Endothelial cell (in vitro differentiated cells): ENCODE results near the gene TBC1D7. TPM values are rescaled to one million over a fixed set of nuclear protein-coding genes. Genes with fewer than 3 reads are reported as not detected.
"Not testable (repeated sequence)": the region's sequence is repeated elsewhere in the genome, so short reads cannot be mapped to it uniquely, and the experiment has no call there.

Experiments used
- DNase-seq: peaks from one replicate; pipeline ENCODE4 v3.0.0; 2021; ENCODE audit warnings: low spot score
- H3K27ac Mint-ChIP-seq: one replicate; pipeline ENCODE4 v1.8.0; 2021; ENCODE audit warnings: mixed read lengths, inconsistent platforms; ENCODE audit not compliant: unreplicated experiment
- H3K27me3 Mint-ChIP-seq: one replicate; pipeline ENCODE4 v1.8.0; 2021; ENCODE audit warnings: mild to moderate bottlenecking, moderate library complexity, mixed read lengths, inconsistent platforms; ENCODE audit not compliant: unreplicated experiment
- H3K36me3 Mint-ChIP-seq: one replicate; pipeline ENCODE4 v1.8.0; 2021; ENCODE audit warnings: mild to moderate bottlenecking, low read depth, mixed read lengths, inconsistent platforms; ENCODE audit not compliant: unreplicated experiment
- H3K4me1 Mint-ChIP-seq: one replicate; pipeline ENCODE4 v1.8.0; 2021; ENCODE audit warnings: mild to moderate bottlenecking, mixed read lengths, inconsistent platforms; ENCODE audit not compliant: unreplicated experiment
- H3K4me3 Mint-ChIP-seq: one replicate; pipeline ENCODE4 v1.8.0; 2021; ENCODE audit warnings: mild to moderate bottlenecking, mixed read lengths, inconsistent platforms; ENCODE audit not compliant: unreplicated experiment
- H3K9me3 Mint-ChIP-seq: one replicate; pipeline ENCODE4 v1.8.0; 2021; ENCODE audit warnings: mixed read lengths, inconsistent platforms; ENCODE audit not compliant: unreplicated experiment
- total RNA-seq: library from RNA; stranded (reverse); fragmentation: NEBNext Ultra II Directional; extraction: Animal tissue kit (Norgen Biotek cat#: 25700); gene quantifications from one replicate; pipeline ENCODE4 v1.2.1, GENCODE V29; 2021; ENCODE audit not compliant: unreplicated experiment
- TF ChIP-seq, protein P1 (sequence below): fragments of 200-600 bp; sonication (generic); IDR thresholded peaks from one replicate; pipeline ENCODE4 v1.5.0; 2021; ENCODE audit warnings: antibody characterized with exemption; ENCODE audit not compliant: unreplicated experiment

The TBC1D7 gene
- total RNA-seq, 1 donor from 2014 or later, result 40.4 TPM

DNA sequence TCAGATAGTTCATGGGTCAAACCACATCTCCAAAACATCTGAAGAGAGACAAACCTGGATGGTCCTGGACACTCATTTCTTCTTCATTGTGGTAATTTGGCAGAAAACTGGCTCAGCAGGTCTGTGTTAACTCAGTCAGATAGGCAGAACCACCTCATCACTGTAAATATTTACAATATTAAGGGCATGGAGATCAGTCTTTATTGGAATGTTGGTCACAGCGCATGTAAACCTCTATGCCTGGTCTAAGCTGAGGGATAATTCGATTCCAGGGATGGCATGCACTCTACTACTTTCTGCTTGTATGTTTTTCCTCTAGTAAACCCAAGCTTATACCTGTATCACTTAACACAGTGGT lies 4.0 kb upstream of the TBC1D7 start:
- peaks cover 17% of the 10 kb centered on the region for H3K4me1 Mint-ChIP-seq
- peaks cover 3% of the 10 kb centered on the region for H3K36me3 Mint-ChIP-seq
- no peaks in the 10 kb centered on the region for H3K9me3 Mint-ChIP-seq
- H3K27me3 Mint-ChIP-seq, result no peaks in the 10 kb centered on the region
- TF ChIP-seq, protein P1, sequence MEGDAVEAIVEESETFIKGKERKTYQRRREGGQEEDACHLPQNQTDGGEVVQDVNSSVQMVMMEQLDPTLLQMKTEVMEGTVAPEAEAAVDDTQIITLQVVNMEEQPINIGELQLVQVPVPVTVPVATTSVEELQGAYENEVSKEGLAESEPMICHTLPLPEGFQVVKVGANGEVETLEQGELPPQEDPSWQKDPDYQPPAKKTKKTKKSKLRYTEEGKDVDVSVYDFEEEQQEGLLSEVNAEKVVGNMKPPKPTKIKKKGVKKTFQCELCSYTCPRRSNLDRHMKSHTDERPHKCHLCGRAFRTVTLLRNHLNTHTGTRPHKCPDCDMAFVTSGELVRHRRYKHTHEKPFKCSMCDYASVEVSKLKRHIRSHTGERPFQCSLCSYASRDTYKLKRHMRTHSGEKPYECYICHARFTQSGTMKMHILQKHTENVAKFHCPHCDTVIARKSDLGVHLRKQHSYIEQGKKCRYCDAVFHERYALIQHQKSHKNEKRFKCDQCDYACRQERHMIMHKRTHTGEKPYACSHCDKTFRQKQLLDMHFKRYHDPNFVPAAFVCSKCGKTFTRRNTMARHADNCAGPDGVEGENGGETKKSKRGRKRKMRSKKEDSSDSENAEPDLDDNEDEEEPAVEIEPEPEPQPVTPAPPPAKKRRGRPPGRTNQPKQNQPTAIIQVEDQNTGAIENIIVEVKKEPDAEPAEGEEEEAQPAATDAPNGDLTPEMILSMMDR, result no peak
- no peak overlapping the region for H3K4me3 Mint-ChIP-seq
- H3K27ac Mint-ChIP-seq, result no peak overlapping the region
- no peak for DNase-seq

DNA sequence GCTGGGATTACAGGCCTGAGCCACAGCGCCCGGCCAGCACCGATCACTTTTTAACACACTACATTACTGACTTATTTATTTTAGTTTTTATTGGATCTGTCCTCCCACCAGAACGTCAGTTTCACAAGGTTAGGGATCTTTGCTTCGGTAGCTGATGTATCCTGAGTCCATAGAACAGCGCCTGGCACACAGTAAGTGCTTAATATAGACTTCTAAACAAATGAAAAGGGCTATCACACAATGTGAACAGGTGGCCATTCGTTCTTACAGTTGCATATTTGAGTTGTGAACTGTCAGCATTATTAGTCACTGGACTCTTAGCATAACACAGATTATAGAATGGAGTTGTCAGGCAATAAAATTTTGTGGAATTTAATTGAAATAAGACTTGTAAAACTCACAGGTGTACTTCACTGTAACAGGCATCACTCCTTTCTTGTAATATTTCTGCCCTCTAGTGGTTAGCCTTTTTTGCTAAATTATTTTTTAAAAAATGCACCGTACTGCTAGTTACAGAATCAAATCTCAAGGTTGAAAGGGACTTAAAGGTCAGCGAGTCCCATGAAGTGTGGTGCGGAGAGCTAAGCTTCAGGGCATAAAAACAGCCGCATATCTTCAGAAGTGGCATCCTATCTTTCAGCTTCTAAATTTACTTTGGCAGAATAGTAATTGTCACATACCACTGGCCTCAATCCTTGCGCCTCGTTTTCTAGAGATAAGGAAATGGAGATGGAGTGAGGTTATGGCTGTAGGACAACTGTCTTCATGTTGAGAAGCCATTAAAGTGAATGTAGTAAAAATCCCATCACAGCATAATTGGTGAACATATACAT lies 3.4 kb upstream of the TBC1D7 start:
- H3K27ac Mint-ChIP-seq, result no peak overlapping the region

DNA sequence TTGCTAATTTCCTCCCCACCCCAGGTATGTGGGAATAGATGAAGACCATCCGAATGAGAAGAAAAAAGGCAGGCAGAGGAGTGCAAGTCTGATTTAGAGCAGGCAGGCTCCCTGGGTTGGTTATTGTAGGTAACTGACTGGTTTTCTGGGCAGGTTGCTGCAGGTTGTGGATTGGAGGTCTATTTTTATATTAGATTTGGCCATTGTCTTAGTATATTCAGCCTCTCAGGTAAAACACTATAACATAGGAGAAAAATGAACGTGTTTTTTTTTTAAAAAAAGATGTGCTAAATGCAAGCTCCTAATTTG lies 492 bp upstream of the TBC1D7 start:
- H3K4me1 Mint-ChIP-seq, result peaks cover 13% of the 10 kb centered on the region
- peak overlapping the region; percentile 91 for H3K4me3 Mint-ChIP-seq
- peaks cover 7% of the 10 kb centered on the region for H3K36me3 Mint-ChIP-seq
- no peak for DNase-seq
- TF ChIP-seq, protein P1, result no peak
- peak overlapping the region; percentile 86 for H3K27ac Mint-ChIP-seq
- no peaks in the 10 kb centered on the region for H3K9me3 Mint-ChIP-seq
- H3K27me3 Mint-ChIP-seq, result no peaks in the 10 kb centered on the region

More for the DNA sequence above, 3.4 kb upstream of the TBC1D7 start:
- H3K9me3 Mint-ChIP-seq, result no peaks in the 10 kb centered on the region
- TF ChIP-seq, protein P1, result peak; percentile 67
- no peaks in the 10 kb centered on the region for H3K27me3 Mint-ChIP-seq
- DNase-seq, result no peak
- peaks cover 21% of the 10 kb centered on the region for H3K4me1 Mint-ChIP-seq
- peaks cover 3% of the 10 kb centered on the region for H3K36me3 Mint-ChIP-seq
- H3K4me3 Mint-ChIP-seq, result no peak overlapping the region

DNA sequence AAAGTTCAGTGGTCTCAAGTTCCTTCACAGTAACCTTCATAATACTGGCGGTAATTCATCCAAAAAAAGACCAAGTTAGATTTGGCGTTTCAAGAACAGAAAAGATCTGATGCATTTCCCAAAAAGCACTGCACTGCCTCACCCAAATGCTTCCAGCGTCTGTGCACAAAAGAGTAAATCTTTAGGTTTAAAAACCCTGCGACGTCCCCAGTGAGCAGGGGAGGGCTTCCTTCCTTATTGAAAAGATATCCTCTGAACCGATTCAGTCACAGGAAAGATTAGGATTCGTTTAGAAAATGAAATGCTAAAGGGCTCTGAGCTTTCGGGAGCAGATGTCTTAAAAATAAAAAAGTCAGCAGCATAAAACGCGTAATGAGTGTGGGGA lies 654 bp downstream of the TBC1D7 start:
- no peak for DNase-seq
- TF ChIP-seq, protein P1, result no peak

DNA sequence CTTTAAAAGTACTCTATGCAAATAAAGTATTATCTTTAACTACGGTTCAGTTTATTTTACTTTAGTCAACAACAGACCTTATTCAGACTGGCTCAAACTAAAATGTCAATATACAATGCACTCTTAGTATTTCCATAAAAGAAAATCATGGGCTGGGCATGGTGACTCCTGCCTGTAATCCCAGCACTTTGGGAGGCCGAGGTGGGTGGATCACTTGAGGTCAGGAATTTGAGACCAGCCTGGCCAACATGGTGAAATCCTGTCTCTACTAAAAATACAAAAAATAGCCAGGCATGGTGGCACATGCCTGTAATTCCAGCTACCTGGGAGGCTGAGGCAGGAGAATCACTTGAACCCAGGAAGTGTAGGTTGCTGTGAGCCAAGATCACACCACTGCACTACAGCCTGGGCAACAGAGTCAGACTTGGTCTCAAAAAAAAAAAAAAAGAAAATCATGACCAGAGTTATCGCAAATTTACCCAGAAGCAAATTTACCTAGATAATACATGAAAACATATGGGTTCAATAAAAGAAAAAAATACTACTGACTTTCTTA lies 2.2 kb downstream of the TBC1D7 start:
- H3K27me3 Mint-ChIP-seq, H3K4me3 Mint-ChIP-seq: not testable (repeated sequence)
- H3K4me1 Mint-ChIP-seq, result peaks cover 13% of the 10 kb centered on the region

More for the DNA sequence above, 654 bp downstream of the TBC1D7 start:
- H3K27me3 Mint-ChIP-seq, result no peaks in the 10 kb centered on the region
- no peaks in the 10 kb centered on the region for H3K9me3 Mint-ChIP-seq
- H3K36me3 Mint-ChIP-seq, result peaks cover 11% of the 10 kb centered on the region
- H3K27ac Mint-ChIP-seq, result peak overlapping the region; percentile 86
- peak overlapping the region; percentile 97 for H3K4me3 Mint-ChIP-seq
- peaks cover 13% of the 10 kb centered on the region for H3K4me1 Mint-ChIP-seq

More for the DNA sequence above, 2.2 kb downstream of the TBC1D7 start:
- H3K9me3 Mint-ChIP-seq, DNase-seq, H3K27ac Mint-ChIP-seq: not testable (repeated sequence)
- H3K36me3 Mint-ChIP-seq, result peaks cover 16% of the 10 kb centered on the region
